ENCODE measurements around the gene PTPRU. TPM values are rescaled to one million over a fixed set of nuclear protein-coding genes. Genes with fewer than 3 reads are reported as not detected.

The PTPRU gene
- total and polyA plus RNA-seq, 2 experiments from 2014 or later, result 8.0 to 105 TPM

DNA sequence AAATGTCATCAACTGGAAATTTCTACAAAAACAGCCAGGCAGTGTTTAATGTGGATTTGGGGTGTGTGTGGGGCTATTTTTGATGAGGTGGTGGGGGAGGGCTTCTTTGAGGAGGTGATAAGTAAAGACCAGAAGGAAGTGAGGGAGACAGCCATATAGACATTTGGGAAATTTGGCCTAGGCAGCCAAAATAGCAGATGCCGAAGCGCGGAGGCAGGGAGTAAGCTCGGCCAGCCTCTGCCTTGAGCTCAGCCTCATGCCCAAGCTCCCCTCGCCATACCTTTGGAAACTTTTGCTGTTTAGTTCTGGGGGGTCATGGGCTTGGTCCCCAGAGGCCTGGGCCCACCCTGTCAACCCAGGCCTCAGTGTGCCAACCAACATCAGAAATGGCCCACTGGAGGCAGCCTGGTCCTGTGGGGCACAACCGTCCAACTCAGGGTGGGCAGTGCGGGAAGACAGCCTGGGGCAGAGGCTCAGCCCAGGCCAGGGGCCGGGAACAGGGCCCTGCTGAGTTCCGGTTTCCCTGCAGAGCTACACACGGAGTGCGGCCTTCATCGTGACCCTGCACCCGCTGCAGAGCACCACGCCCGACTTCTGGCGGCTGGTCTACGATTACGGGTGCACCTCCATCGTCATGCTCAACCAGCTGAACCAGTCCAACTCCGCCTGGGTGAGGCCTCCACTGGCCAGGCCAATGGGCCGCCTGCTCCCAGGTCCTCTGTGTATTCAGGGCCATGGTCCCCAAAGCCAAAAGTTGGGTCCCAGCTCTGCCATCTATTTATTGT, 84.0 kb downstream of the PTPRU start:
- H3K9me3 Mint-ChIP-seq, result no peaks in the 10 kb centered on the region
- H3K9me2 ChIP-seq (ENCODE audit: insufficient read depth), result no peaks in the 10 kb centered on the region
- no peak overlapping the region for H3K4me3 Mint-ChIP-seq
- DNase-seq (ENCODE audit: low spot score) (no peak), ATAC-seq (no peak)
- TF ChIP-seq EZH2phosphoT487 (IDR thresholded peaks at IDR 0.05; ENCODE audit: unreplicated experiment), result no peak
- TF ChIP-seq ZNF114 (CRISPR knock-in tag; IDR thresholded peaks at IDR 0.05), result no peak
- TF ChIP-seq ZNF331 (CRISPR knock-in tag; IDR thresholded peaks at IDR 0.05; ENCODE audit: low read depth), result no peak
- no peak for TF ChIP-seq REST (IDR thresholded peaks at IDR 0.05; ENCODE audit: unreplicated experiment)
- no peak for TF ChIP-seq ETS1 (IDR thresholded peaks at IDR 0.05)
- TF ChIP-seq POLR2AphosphoS5 (IDR thresholded peaks at IDR 0.05; ENCODE audit: low read depth), result no peak
- no peak for TF ChIP-seq CREB1 (CRISPR knock-in tag; IDR thresholded peaks at IDR 0.05; ENCODE audit: low read depth)
- TF ChIP-seq STAT1 (IDR thresholded peaks at IDR 0.05; ENCODE audit: unreplicated experiment), result no peak
- H3K4me1 ChIP-seq (ENCODE audit: insufficient read depth), result peaks cover 2% of the 10 kb centered on the region
- no peak overlapping the region for H3K4me3 ChIP-seq
- H3K27ac Mint-ChIP-seq, result no peak overlapping the region
- H3K27ac ChIP-seq (ENCODE audit: low read depth), result no peak overlapping the region
- no peak overlapping the region for H2AFZ ChIP-seq
- H3K36me3 ChIP-seq (ENCODE audit: insufficient read depth), result peaks cover 4% of the 10 kb centered on the region; the same call in 1 of the 2 replicates
- H3K27me3 Mint-ChIP-seq (ENCODE audit: insufficient read depth, low read depth, poor library complexity), result peaks cover 9% of the 10 kb centered on the region
- no peaks in the 10 kb centered on the region for H3K27me3 ChIP-seq (ENCODE audit: insufficient read depth)
- no peak overlapping the region for H3K4me2 ChIP-seq
- no peaks in the 10 kb centered on the region for H3K79me2 ChIP-seq (replicated peaks; ENCODE audit: insufficient read depth)
- peaks cover 5% of the 10 kb centered on the region; the same call in 2 of the 3 replicates for H3K36me3 Mint-ChIP-seq (ENCODE audit: low read depth)
- no peaks in the 10 kb centered on the region for H3F3A ChIP-seq (replicated peaks; ENCODE audit: low read depth)
- peaks cover 11% of the 10 kb centered on the region for H3K4me1 Mint-ChIP-seq
- no peaks in the 10 kb centered on the region for H4K20me1 ChIP-seq (replicated peaks; ENCODE audit: insufficient read depth)

DNA sequence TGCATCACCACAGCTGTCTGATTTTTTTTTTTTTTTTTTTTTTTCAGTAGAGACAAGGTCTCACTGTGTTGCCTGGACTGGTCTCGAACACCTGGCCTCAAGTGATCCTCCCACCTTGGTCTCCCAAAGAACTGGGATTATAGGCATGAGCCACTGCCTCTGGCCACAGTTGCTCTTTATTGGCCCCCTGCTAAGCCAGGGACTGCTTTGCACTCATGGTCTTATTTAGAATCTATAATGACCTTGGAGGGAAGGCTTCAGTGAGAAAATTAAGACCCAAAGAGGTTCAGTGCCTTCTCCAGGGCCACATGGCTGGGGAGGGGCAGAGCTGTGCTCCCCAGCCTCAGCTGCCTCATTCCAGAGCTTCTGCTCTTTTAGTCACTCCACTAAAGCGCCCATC, 84.9 kb downstream of the PTPRU start:
- no peaks in the 10 kb centered on the region for H3K9me3 Mint-ChIP-seq
- Histone ChIP-seq H3K4me2 (no peak overlapping the region), H3F3A (replicated peaks; ENCODE audit: low read depth) (no peaks in the 10 kb centered on the region), H3K9me2 (ENCODE audit: insufficient read depth) (no peaks in the 10 kb centered on the region), H2AFZ (no peak overlapping the region), H3K27ac (ENCODE audit: low read depth) (no peak overlapping the region), H3K4me1 (ENCODE audit: insufficient read depth) (peaks cover 5% of the 10 kb centered on the region), H4K20me1 (replicated peaks; ENCODE audit: insufficient read depth) (no peaks in the 10 kb centered on the region), H3K79me2 (replicated peaks; ENCODE audit: insufficient read depth) (no peaks in the 10 kb centered on the region), H3K4me3 (no peak overlapping the region), H3K36me3 (ENCODE audit: insufficient read depth) (peaks cover 4% of the 10 kb centered on the region; the same call in 1 of the 2 replicates), H3K27me3 (ENCODE audit: insufficient read depth) (no peaks in the 10 kb centered on the region)
- ATAC-seq (no peak), DNase-seq (ENCODE audit: low spot score) (no peak)
- no peak overlapping the region for H3K4me3 Mint-ChIP-seq
- H3K4me1 Mint-ChIP-seq, result peaks cover 15% of the 10 kb centered on the region
- H3K27ac Mint-ChIP-seq, result no peak overlapping the region
- peaks cover 9% of the 10 kb centered on the region for H3K27me3 Mint-ChIP-seq (ENCODE audit: insufficient read depth, low read depth, poor library complexity)
- H3K36me3 Mint-ChIP-seq (ENCODE audit: low read depth), result peaks cover 3% of the 10 kb centered on the region; the same call in 2 of the 3 replicates
- no peak for TF ChIP-seq ETS1 (IDR thresholded peaks at IDR 0.05)
- TF ChIP-seq JUNB (IDR thresholded peaks at IDR 0.05; ENCODE audit: unreplicated experiment), result no peak
- no peak for TF ChIP-seq ZNF114 (CRISPR knock-in tag; IDR thresholded peaks at IDR 0.05)

Data from GM23338 (cell line).